Neuronal stem cell (in vitro differentiated cells): ENCODE data around the gene CFAP161.

ENCODE experiments used
- DNase-seq: peaks from one replicate; pipeline ENCODE4 v3.0.0-alpha.2; 2013; ENCODE audit warnings: low spot score
- H2AFZ ChIP-seq: one replicate; pipeline ENCODE4 v1.6.1; 2013; ENCODE audit warnings: mild to moderate bottlenecking, low read length, inconsistent platforms
- H2AK5ac ChIP-seq: 2 replicates; pipeline ENCODE4 v1.6.1; 2013; ENCODE audit warnings: low read depth, mild to moderate bottlenecking, inconsistent platforms, low read length, moderate library complexity, mixed read lengths
- H2BK120ac ChIP-seq: 2 replicates; pipeline ENCODE4 v1.6.1; 2013; ENCODE audit warnings: low read depth, mild to moderate bottlenecking, inconsistent platforms, low read length, moderate library complexity, mixed read lengths
- H2BK12ac ChIP-seq: one replicate; pipeline ENCODE4 v1.6.1; 2013; ENCODE audit warnings: low read length, inconsistent platforms
- H2BK15ac ChIP-seq: 2 replicates; pipeline ENCODE4 v1.6.1; 2013; ENCODE audit warnings: mild to moderate bottlenecking, low read length, inconsistent platforms, mixed read lengths
- H2BK5ac ChIP-seq: one replicate; pipeline ENCODE4 v1.6.1; 2013; ENCODE audit warnings: inconsistent platforms, mild to moderate bottlenecking, low read length, moderate library complexity
- H3K14ac ChIP-seq: one replicate; pipeline ENCODE4 v1.6.1; 2013; ENCODE audit warnings: low read length, inconsistent platforms
- H3K18ac ChIP-seq: 2 replicates; pipeline ENCODE4 v1.6.1; 2013; ENCODE audit warnings: low read length, inconsistent platforms
- H3K23ac ChIP-seq: 2 replicates; pipeline ENCODE4 v1.6.1; 2013; ENCODE audit warnings: low read depth, mild to moderate bottlenecking, mixed read lengths, low read length, inconsistent platforms; ENCODE audit not compliant: poor library complexity
- H3K27ac ChIP-seq: replicated peaks from 3 replicates; pipeline ENCODE4 v1.5.1; 2013; ENCODE audit warnings: low read length, inconsistent platforms
- H3K27me3 ChIP-seq, 3 experiments: 2 replicates each; pipeline ENCODE4 v1.6.1; 2013; ENCODE audit warnings: low read length in 3 of 3, mild to moderate bottlenecking in 2 of 3, inconsistent platforms in 1 of 3, low read depth in 1 of 3, mixed read lengths in 1 of 3, moderate library complexity in 1 of 3; ENCODE audit not compliant: control insufficient read depth in 3 of 3, insufficient read depth in 3 of 3
- H3K36me3 ChIP-seq, 2 donors: replicated peaks in 1 of 2; 2 replicates each; pipeline ENCODE4 v1.6.1; 2013; ENCODE audit warnings: low read length in 2 of 2; ENCODE audit not compliant: control insufficient read depth in 2 of 2, insufficient read depth in 2 of 2
- H3K4ac ChIP-seq: 2 replicates; pipeline ENCODE4 v1.6.1; 2013; ENCODE audit warnings: inconsistent platforms, mild to moderate bottlenecking, low read length, moderate library complexity
- H3K4me1 ChIP-seq, 2 donors: 1 replicate in 1 of 2; 2 replicates in 1 of 2; pipeline ENCODE4 v1.6.1; 2013; ENCODE audit warnings: low read length in 2 of 2, low read depth in 1 of 2; ENCODE audit not compliant: control insufficient read depth in 2 of 2, insufficient read depth in 1 of 2
- H3K4me2 ChIP-seq: one replicate; pipeline ENCODE4 v1.6.1; 2013; ENCODE audit warnings: mild to moderate bottlenecking, low read length, inconsistent platforms; ENCODE audit not compliant: insufficient read depth, poor library complexity, severe bottlenecking
- H3K4me3 ChIP-seq, 2 donors: 2 replicates each; pipeline ENCODE4 v1.5.1; 2013; ENCODE audit warnings: low read length in 2 of 2, mild to moderate bottlenecking in 2 of 2, inconsistent platforms in 1 of 2, moderate library complexity in 1 of 2
- H3K79me1 ChIP-seq: one replicate; pipeline ENCODE4 v1.6.1; 2013; ENCODE audit warnings: low read depth, mild to moderate bottlenecking, inconsistent platforms, low read length, moderate library complexity
- H3K9ac ChIP-seq: one replicate; pipeline ENCODE4 v1.6.1; 2013; ENCODE audit warnings: mild to moderate bottlenecking, low read depth, low read length, inconsistent platforms; ENCODE audit not compliant: poor library complexity
- H3K9me3 ChIP-seq, 2 donors: replicated peaks in 1 of 2; 2 replicates each; pipeline versions ENCODE3 to v1.6.1; 2013; ENCODE audit warnings: low read length in 2 of 2, mild to moderate bottlenecking in 2 of 2, inconsistent platforms in 1 of 2, low read depth in 1 of 2, mixed read lengths in 1 of 2, moderate library complexity in 1 of 2; ENCODE audit not compliant: control insufficient read depth in 2 of 2, insufficient read depth in 1 of 2
- H4K8ac ChIP-seq: one replicate; pipeline ENCODE4 v1.6.1; 2013; ENCODE audit warnings: low read depth, mild to moderate bottlenecking, inconsistent platforms, low read length, moderate library complexity
- H4K91ac ChIP-seq: one replicate; pipeline ENCODE4 v1.6.1; 2013; ENCODE audit warnings: low read length, low read depth, mild to moderate bottlenecking, inconsistent platforms; ENCODE audit not compliant: poor library complexity
- WGBS, 2 donors: extraction: QIAGEN DNeasy Blood & Tissue Kit; methylation state at CpG; one replicate each; pipeline ENCODE4 v1.1.7; 2013; ENCODE audit warnings: missing lambda C conversion rate in 2 of 2, mixed read lengths in 1 of 2; ENCODE audit not compliant: insufficient read length in 2 of 2, insufficient replicate concordance in 1 of 2; ENCODE audit errors: extremely low coverage in 2 of 2; 5-methylcytosine and 5-hydroxymethylcytosine counted together

The CFAP161 gene

DNA sequence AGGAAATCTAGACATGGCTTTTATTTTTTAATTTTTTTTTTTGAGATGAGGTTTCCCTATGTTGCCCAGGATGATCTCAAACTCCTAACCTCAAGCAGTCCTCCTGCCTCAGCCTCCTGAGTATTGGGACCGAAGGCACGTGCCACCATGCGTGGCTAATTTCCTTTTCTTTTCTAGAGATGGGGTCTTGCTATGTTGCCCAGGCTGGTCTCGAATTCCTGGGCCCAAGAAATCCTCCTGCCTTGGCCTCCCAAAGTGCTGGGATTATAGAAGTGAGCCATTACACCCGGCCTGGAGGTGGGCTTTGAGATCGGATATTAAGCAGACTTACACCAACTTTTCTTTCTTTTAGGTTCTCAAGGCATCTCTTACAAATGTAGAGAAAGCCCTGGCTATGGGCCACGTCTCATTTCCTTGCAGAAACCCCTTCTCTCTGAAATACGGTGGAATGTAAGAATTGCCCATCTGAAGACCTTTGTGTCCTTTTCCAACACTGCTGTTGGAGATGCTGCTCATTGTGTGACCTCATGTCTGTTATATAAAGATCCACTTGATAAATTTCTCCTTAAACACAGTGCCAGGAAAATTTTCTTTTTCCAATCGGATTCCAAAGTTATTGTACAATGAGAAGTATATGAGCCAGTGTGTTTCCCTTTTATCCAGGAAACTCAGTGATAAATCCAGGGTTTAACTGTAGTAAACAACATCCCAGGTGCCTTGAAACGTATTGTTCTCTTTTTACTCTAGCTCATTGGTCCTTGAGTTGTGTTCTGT lies 36.8 kb upstream of the CFAP161 start:
- Histone ChIP-seq H4K8ac (no peak overlapping the region), H3K4me3 (no peak overlapping the region), H3K4me1 (no peaks in the 10 kb centered on the region), H3K23ac (no peak overlapping the region), H2AK5ac (no peak overlapping the region), H3K27ac (no peak overlapping the region), H2BK12ac (no peak overlapping the region), H2BK15ac (no peak overlapping the region), H2AFZ (no peak overlapping the region), H3K36me3 (no peaks in the 10 kb centered on the region), H3K4me2 (no peak overlapping the region), H3K27me3 (peaks cover 0 to 12% (median 0%) of the 10 kb centered on the region in 3 experiments), H3K79me1 (no peaks in the 10 kb centered on the region), H4K91ac (no peak overlapping the region), H3K4ac (no peak overlapping the region), H3K9ac (no peak overlapping the region), H3K9me3 (no peaks in the 10 kb centered on the region), H3K18ac (no peak overlapping the region), H2BK5ac (no peak overlapping the region), H2BK120ac (no peak overlapping the region), H3K14ac (no peak overlapping the region)
- DNase-seq: no peak
- WGBS, 2 donors: no CpG with 5 or more reads among the region's 10 CpGs

DNA sequence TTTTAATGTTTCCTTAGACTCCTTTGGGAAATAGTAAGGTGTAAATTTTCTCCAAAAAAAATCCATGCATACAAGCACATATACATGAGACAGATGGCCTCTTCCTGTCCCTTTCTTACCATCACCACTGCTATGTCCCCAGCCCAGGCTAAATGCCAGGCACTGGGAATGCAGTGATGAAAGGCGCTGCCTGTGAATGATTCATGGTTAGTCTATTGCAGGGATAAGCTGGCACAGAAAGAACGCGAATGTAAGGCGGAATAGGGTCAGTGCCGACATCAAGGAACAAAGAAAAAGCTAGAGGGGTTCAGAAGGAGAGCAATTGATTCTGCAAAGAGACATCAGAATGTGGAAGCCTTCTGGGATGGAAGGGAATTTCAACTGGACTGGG lies 36.2 kb upstream of the CFAP161 start:
- no peaks in the 10 kb centered on the region for H3K79me1 ChIP-seq
- H2BK5ac ChIP-seq: no peak overlapping the region
- H2BK12ac ChIP-seq: no peak overlapping the region
- no peak overlapping the region for H2AFZ ChIP-seq
- no peak overlapping the region for H3K4me3 ChIP-seq
- no peak overlapping the region for H2BK120ac ChIP-seq
- no peak overlapping the region for H2BK15ac ChIP-seq
- H3K9me3 ChIP-seq: no peaks in the 10 kb centered on the region
- H3K36me3 ChIP-seq: no peaks in the 10 kb centered on the region
- H3K14ac ChIP-seq: no peak overlapping the region
- no peak overlapping the region for H4K91ac ChIP-seq
- no peak overlapping the region for H2AK5ac ChIP-seq
- H3K4me2 ChIP-seq: no peak overlapping the region
- H3K27ac ChIP-seq: no peak overlapping the region
- H3K9ac ChIP-seq: no peak overlapping the region
- H3K18ac ChIP-seq: no peak overlapping the region
- H3K4me1 ChIP-seq: no peaks in the 10 kb centered on the region
- no peak overlapping the region for H3K4ac ChIP-seq
- no CpG with 5 or more reads among the region's 5 CpGs for WGBS, 2 donors
- H4K8ac ChIP-seq: no peak overlapping the region
- DNase-seq: no peak
- peaks cover 0 to 12% (median 0%) of the 10 kb centered on the region in 3 experiments for H3K27me3 ChIP-seq
- H3K23ac ChIP-seq: no peak overlapping the region

DNA sequence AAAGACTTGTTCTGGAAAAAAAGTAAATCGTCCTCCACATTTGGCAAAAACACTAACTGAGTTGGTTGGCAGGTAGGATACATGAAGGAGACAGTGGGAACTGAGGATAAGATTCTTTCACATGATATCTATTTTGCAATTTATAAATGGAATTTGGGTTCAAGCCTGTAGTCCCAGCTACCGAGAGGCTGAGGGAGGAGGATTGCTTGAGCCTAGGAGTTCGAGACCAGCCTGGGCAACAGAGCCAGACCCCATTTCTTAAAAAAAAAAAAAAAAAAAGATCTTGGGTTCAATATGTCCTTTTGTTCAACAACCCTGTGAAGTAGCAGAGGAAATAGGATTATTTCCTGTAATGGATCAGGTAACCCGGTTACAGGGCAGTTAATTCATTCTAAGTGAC lies 35.7 kb upstream of the CFAP161 start:
- H3K4me2 ChIP-seq: no peak overlapping the region
- H4K8ac ChIP-seq: no peak overlapping the region
- H3K27ac ChIP-seq: no peak overlapping the region
- no peak overlapping the region for H3K14ac ChIP-seq
- no peak overlapping the region for H2AFZ ChIP-seq
- no peak overlapping the region for H2BK5ac ChIP-seq
- H4K91ac ChIP-seq: no peak overlapping the region
- no peaks in the 10 kb centered on the region for H3K79me1 ChIP-seq
- H3K4me1 ChIP-seq: no peaks in the 10 kb centered on the region
- no peak overlapping the region for H3K4ac ChIP-seq
- H2BK12ac ChIP-seq: no peak overlapping the region
- H3K23ac ChIP-seq: no peak overlapping the region
- H3K27me3 ChIP-seq: peaks cover 0 to 12% (median 0%) of the 10 kb centered on the region in 3 experiments
- WGBS, 2 donors: no CpG with 5 or more reads among the region's 4 CpGs
- H2BK15ac ChIP-seq: no peak overlapping the region
- H3K9me3 ChIP-seq: no peaks in the 10 kb centered on the region
- no peak for DNase-seq
- H3K9ac ChIP-seq: no peak overlapping the region
- no peaks in the 10 kb centered on the region for H3K36me3 ChIP-seq
- H3K18ac ChIP-seq: no peak overlapping the region
- H2AK5ac ChIP-seq: no peak overlapping the region
- no peak overlapping the region for H2BK120ac ChIP-seq
- H3K4me3 ChIP-seq: no peak overlapping the region

DNA sequence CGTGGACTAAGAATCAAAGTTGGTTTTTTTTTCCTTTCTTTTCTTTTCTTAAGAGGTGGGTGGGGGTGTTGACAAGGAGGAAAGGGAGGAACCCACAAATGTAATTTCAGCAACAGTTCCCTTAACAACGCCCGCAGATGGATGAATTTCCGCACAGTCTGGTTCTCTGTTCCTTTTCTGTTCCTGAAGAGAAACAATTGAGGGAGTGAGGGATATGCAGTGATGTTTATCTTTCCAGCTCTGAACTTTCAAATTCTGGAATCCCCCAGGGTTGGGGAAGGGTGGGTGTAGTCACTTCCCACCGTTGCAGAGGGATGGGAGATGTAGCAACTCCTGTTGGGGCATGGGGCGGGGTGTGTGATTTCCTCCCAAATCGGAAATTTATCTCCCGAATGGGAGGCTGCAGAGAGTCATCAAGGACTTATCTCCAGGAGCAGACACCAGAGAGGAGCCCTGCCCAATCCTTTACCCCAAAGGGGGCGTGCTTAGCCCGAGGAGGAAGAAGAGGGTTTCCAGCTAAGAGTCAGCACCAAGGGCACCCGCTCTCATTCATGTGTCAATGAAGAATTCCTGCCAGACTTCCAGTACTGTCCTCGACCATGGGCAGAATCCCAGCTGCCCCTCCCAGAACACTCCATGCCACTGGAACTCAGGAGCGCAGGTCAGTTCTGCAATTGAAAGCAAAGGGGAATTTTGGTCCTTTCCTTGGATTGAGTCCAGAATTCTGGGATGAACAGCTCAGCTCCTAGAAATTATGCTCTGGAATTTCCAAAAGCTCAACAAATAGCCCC lies 35.0 kb upstream of the CFAP161 start:
- H2BK12ac ChIP-seq: no peak overlapping the region
- no peaks in the 10 kb centered on the region for H3K36me3 ChIP-seq
- no peak overlapping the region for H2BK15ac ChIP-seq
- H3K14ac ChIP-seq: no peak overlapping the region
- no peak overlapping the region for H3K4ac ChIP-seq
- no peak overlapping the region for H2AFZ ChIP-seq
- no peak overlapping the region for H2AK5ac ChIP-seq
- WGBS, 2 donors: no CpG with 5 or more reads among the region's 13 CpGs
- H2BK5ac ChIP-seq: no peak overlapping the region
- no peak overlapping the region for H3K9ac ChIP-seq
- no peak overlapping the region for H4K91ac ChIP-seq
- peaks cover 0 to 12% (median 0%) of the 10 kb centered on the region in 3 experiments for H3K27me3 ChIP-seq
- no peak overlapping the region for H3K27ac ChIP-seq
- H4K8ac ChIP-seq: no peak overlapping the region
- no peaks in the 10 kb centered on the region for H3K79me1 ChIP-seq
- no peaks in the 10 kb centered on the region for H3K4me1 ChIP-seq
- DNase-seq: no peak
- no peak overlapping the region for H3K18ac ChIP-seq
- no peak overlapping the region for H3K4me3 ChIP-seq
- no peak overlapping the region for H2BK120ac ChIP-seq
- H3K4me2 ChIP-seq: no peak overlapping the region
- H3K23ac ChIP-seq: no peak overlapping the region
- no peaks in the 10 kb centered on the region for H3K9me3 ChIP-seq
